Stimulated activated naive CD8-positive, alpha-beta T cell treated with anti-CD3 and anti-CD28 coated beads, Interleukin-15, Interleukin-2, amounts not matched to agents 100 U/mL and 50 U/mL, for 24 hours (primary cell): Measurements from ENCODE around the gene LMCD1.

ENCODE experiments used
- ATAC-seq: fragments of 150-1000 bp; cut with Tn5 transposase; one replicate; pipeline ENCODE4 v1.10.0; 2021
- DNase-seq: peaks from one replicate; pipeline ENCODE4 v3.0.0; 2021

Gene LMCD1

DNA sequence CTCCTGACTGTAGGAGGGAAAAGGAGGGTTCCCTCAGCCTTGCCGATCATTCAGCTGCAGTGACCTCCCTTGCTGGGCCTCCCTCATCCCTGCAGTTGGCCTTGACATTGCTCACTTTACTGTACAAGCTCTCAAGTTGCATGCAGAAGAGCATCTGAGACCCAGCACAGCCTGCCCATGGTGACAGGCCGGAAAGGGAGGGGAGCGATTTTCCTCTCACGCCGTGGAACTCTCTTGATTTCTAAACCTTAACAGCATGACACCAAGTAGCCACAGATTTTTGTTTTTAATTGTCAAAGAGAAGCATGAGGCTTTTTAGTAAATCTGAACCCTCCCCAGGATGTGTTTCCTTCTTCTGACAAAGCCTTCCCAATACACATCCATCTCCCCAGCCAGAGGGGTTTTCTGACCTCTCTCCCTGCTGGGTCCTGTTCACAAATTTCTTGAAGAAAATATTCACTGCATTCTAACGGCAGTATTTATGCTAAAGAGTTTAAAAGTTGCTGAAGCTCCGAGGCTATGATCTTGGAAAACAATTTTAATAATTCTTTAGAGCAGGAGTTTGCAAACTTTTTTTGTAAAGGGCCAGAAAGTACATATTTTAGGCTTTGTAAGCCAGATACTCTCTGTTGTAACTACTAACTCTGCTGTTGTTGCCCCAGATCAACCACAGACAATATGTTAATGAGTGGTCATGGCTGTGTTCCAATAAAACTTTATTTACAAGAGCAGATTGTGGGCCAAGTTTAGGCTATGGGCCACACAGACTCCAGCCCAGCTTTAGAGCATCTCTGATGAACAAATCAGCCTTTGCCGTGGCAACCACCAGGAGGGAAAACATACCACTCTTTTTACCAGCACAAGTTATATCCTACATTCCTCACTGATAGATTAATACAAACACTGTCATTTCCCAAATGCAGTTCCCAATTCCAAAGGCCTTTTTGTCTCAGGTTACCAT is 34.8 kb downstream of the LMCD1 start:
- DNase-seq = no peak
- no peak for ATAC-seq

DNA sequence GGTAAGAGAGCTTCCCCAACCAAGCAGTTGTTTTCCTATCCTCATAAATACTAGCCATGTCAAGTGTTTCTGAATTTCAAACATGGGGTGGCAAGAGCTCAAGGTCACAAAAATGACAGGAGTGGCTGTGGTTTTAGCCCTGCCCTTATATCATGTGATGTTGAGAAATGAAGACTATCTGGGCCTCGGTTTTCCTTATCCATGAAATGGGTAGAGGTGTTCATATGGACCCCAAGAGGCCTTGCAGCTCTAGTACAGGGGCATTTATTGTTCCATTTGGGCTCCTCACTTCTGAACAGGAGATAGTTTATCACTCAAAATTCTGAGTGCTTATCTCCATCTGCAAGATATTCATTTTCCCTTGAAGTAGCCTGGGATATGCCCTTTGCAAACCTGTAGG is 35.8 kb downstream of the LMCD1 start:
- DNase-seq (no peak), ATAC-seq (no peak)

DNA sequence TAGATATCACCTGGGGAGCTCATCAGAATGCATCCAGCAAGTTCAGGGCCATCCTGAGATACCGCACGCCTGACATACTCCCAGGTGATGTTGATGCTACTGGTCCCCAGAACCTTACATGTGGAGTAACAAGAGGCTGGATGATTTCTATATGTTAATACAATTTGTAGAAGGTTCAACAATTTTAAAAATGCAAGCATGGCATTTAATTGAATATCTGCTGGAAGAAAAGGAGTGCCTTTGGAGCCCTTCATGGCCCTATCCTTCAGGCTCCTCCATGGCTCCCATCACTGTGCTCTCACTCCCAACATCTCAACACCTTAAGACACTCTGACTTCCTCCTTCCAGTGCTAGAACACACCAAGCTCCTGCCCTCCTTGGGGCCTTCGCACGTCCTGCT is 36.6 kb downstream of the LMCD1 start:
- no peak for ATAC-seq
- DNase-seq = no peak

GRCh38 chr3:8538913-8539312 is 37.3 kb downstream of the LMCD1 start:
- no peak for ATAC-seq
- DNase-seq = no peak

DNA sequence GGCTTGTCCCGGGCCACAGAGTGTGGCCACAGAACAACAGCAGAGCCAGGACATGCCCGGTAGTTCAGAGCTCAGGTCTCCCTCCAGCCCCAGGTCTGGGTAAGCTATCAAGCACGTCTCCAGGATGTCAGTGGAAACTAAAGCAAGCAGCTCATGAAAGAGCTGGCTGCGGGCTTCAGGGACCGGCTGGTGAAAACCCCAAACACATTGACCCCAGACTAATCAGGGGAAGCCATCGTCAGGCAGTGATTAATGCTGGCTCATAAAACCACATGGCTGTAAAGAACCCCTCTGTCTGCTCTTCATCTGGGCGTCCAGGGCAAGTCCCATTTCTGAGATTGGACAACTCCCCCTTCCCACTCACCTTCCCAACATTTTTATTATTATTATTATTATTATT is 37.8 kb downstream of the LMCD1 start:
- DNase-seq (no peak), ATAC-seq (no peak)

DNA sequence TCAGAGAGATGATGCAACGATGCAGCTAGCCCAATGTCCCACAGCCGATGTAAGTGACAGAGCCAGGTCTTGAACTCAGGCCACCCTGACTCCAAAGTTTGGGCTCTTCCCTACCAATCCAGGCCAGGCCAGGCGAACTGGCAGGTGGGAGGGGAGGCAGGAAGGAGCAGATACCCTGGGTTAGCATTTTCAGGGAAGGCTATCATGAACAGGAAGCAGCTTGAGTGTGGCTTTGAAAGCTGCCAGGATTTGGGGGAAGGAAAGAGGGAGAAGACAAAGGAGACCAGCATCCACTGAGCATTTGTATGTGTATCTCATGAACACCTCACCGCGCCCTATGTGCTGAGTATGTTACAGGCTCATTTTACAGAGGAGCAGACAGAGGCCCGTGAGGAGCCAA is 38.8 kb downstream of the LMCD1 start:
- ATAC-seq (no peak), DNase-seq (no peak)

GRCh38 chr3:8541486-8541885 is 39.9 kb downstream of the LMCD1 start:
- no peak for DNase-seq

GRCh38 chr3:8542190-8543135 is 40.8 kb downstream of the LMCD1 start:
- no peak for ATAC-seq
- no peak for DNase-seq

More at GRCh38 chr3:8541486-8541885, 39.9 kb downstream of the LMCD1 start:
- no peak for ATAC-seq

- ATAC-seq = no peak
These were observed 45.0 kb downstream of the LMCD1 start for GRCh38 chr3:8546609-8547008.

GRCh38 chr3:8548502-8549275 is 47.1 kb downstream of the LMCD1 start:
- DNase-seq (no peak), ATAC-seq (no peak)

More at GRCh38 chr3:8546609-8547008, 45.0 kb downstream of the LMCD1 start:
- DNase-seq = no peak

GRCh38 chr3:8549354-8549753 is 47.7 kb downstream of the LMCD1 start:
- ATAC-seq (no peak), DNase-seq (no peak)

- ATAC-seq (no peak), DNase-seq (no peak)
These were observed 49.0 kb downstream of the LMCD1 start for GRCh38 chr3:8550611-8551010.

DNA sequence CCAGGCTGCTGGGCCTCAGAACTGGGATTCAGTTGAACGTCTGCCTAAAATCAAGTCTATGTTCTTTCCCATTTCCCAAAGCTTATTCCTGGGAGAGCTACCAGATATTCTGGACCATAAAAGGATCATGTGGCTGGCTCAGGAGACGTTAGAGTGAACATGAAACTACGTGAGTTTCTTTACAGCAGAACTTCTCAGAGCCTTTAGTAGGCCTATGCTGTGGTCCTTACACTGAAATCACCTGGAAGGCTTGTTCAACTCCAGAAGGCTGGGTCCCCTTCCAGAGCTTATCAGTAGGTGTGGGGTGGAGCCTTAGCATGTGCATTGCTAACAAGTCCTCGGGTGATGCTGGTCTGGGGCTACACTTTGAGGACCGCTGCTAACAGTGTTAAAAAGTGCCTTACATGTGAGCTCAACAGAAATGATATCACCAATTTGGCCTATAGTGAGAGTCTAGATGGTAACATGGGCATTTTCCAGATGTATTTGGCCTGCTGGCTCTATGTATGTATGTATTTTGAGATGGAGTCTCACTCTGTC is 50.7 kb downstream of the LMCD1 start:
- ATAC-seq (no peak), DNase-seq (no peak)

- DNase-seq = no peak
- no peak for ATAC-seq
These were observed 51.8 kb downstream of the LMCD1 start for GRCh38 chr3:8553405-8553804.

GRCh38 chr3:8554696-8555095 is 53.1 kb downstream of the LMCD1 start:
- no peak for ATAC-seq
- no peak for DNase-seq

- DNase-seq (no peak), ATAC-seq (no peak)
These were observed 53.6 kb downstream of the LMCD1 start for GRCh38 chr3:8555113-8555661.

- DNase-seq (no peak), ATAC-seq (no peak)
These were observed 54.3 kb downstream of the LMCD1 start for GRCh38 chr3:8555725-8556472.

- DNase-seq = no peak
- ATAC-seq = no peak
These were observed 54.8 kb downstream of the LMCD1 start for GRCh38 chr3:8556473-8556869.

DNA sequence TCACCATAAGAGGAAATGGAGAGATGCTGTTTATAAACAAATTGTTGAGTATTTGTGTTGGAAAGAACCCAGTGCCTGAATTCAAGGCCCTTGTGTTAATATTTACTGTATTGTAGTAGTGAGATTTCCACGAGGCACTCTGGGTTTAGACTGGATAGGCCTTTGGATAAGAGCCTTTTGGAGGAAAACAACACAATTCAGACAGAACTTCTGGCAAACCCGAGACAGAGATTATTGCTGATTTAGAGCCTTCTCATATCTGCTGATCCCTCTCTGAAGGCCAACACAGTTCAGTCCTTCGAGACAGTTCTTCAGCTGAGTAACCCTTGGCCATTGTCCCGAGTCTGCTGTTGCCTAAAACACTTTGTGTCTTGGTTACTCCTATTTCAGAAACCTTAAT is 55.7 kb downstream of the LMCD1 start:
- DNase-seq (no peak), ATAC-seq (no peak)

- ATAC-seq (no peak), DNase-seq (no peak)
These were observed 57.0 kb downstream of the LMCD1 start for GRCh38 chr3:8558645-8559044.

GRCh38 chr3:8559351-8559750 is 57.7 kb downstream of the LMCD1 start:
- ATAC-seq (no peak), DNase-seq (no peak)
